Neuronal stem cell (in vitro differentiated cells): ENCODE measurements around the gene KLHDC8B.

ENCODE experiments used
- DNase-seq: peaks from one replicate; pipeline ENCODE4 v3.0.0-alpha.2; 2013; ENCODE audit warnings: low spot score
- H2AFZ ChIP-seq: one replicate; pipeline ENCODE4 v1.6.1; 2013; ENCODE audit warnings: mild to moderate bottlenecking, low read length, inconsistent platforms
- H2AK5ac ChIP-seq: 2 replicates; pipeline ENCODE4 v1.6.1; 2013; ENCODE audit warnings: low read depth, mild to moderate bottlenecking, inconsistent platforms, low read length, moderate library complexity, mixed read lengths
- H2BK120ac ChIP-seq: 2 replicates; pipeline ENCODE4 v1.6.1; 2013; ENCODE audit warnings: low read depth, mild to moderate bottlenecking, inconsistent platforms, low read length, moderate library complexity, mixed read lengths
- H2BK12ac ChIP-seq: one replicate; pipeline ENCODE4 v1.6.1; 2013; ENCODE audit warnings: low read length, inconsistent platforms
- H2BK15ac ChIP-seq: 2 replicates; pipeline ENCODE4 v1.6.1; 2013; ENCODE audit warnings: mild to moderate bottlenecking, low read length, inconsistent platforms, mixed read lengths
- H2BK5ac ChIP-seq: one replicate; pipeline ENCODE4 v1.6.1; 2013; ENCODE audit warnings: inconsistent platforms, mild to moderate bottlenecking, low read length, moderate library complexity
- H3K14ac ChIP-seq: one replicate; pipeline ENCODE4 v1.6.1; 2013; ENCODE audit warnings: low read length, inconsistent platforms
- H3K18ac ChIP-seq: 2 replicates; pipeline ENCODE4 v1.6.1; 2013; ENCODE audit warnings: low read length, inconsistent platforms
- H3K23ac ChIP-seq: 2 replicates; pipeline ENCODE4 v1.6.1; 2013; ENCODE audit warnings: low read depth, mild to moderate bottlenecking, mixed read lengths, low read length, inconsistent platforms; ENCODE audit not compliant: poor library complexity
- H3K27ac ChIP-seq: replicated peaks from 3 replicates; pipeline ENCODE4 v1.5.1; 2013; ENCODE audit warnings: low read length, inconsistent platforms
- H3K27me3 ChIP-seq, 3 experiments: 2 replicates each; pipeline ENCODE4 v1.6.1; 2013; ENCODE audit warnings: low read length in 3 of 3, mild to moderate bottlenecking in 2 of 3, inconsistent platforms in 1 of 3, low read depth in 1 of 3, mixed read lengths in 1 of 3, moderate library complexity in 1 of 3; ENCODE audit not compliant: control insufficient read depth in 3 of 3, insufficient read depth in 3 of 3
- H3K36me3 ChIP-seq, 2 donors: replicated peaks in 1 of 2; 2 replicates each; pipeline ENCODE4 v1.6.1; 2013; ENCODE audit warnings: low read length in 2 of 2; ENCODE audit not compliant: control insufficient read depth in 2 of 2, insufficient read depth in 2 of 2
- H3K4ac ChIP-seq: 2 replicates; pipeline ENCODE4 v1.6.1; 2013; ENCODE audit warnings: inconsistent platforms, mild to moderate bottlenecking, low read length, moderate library complexity
- H3K4me1 ChIP-seq, 2 donors: 1 replicate in 1 of 2; 2 replicates in 1 of 2; pipeline ENCODE4 v1.6.1; 2013; ENCODE audit warnings: low read length in 2 of 2, low read depth in 1 of 2; ENCODE audit not compliant: control insufficient read depth in 2 of 2, insufficient read depth in 1 of 2
- H3K4me2 ChIP-seq: one replicate; pipeline ENCODE4 v1.6.1; 2013; ENCODE audit warnings: mild to moderate bottlenecking, low read length, inconsistent platforms; ENCODE audit not compliant: insufficient read depth, poor library complexity, severe bottlenecking
- H3K4me3 ChIP-seq, 2 donors: 2 replicates each; pipeline ENCODE4 v1.5.1; 2013; ENCODE audit warnings: low read length in 2 of 2, mild to moderate bottlenecking in 2 of 2, inconsistent platforms in 1 of 2, moderate library complexity in 1 of 2
- H3K79me1 ChIP-seq: one replicate; pipeline ENCODE4 v1.6.1; 2013; ENCODE audit warnings: low read depth, mild to moderate bottlenecking, inconsistent platforms, low read length, moderate library complexity
- H3K9ac ChIP-seq: one replicate; pipeline ENCODE4 v1.6.1; 2013; ENCODE audit warnings: mild to moderate bottlenecking, low read depth, low read length, inconsistent platforms; ENCODE audit not compliant: poor library complexity
- H3K9me3 ChIP-seq, 2 donors: replicated peaks in 1 of 2; 2 replicates each; pipeline versions ENCODE3 to v1.6.1; 2013; ENCODE audit warnings: low read length in 2 of 2, mild to moderate bottlenecking in 2 of 2, inconsistent platforms in 1 of 2, low read depth in 1 of 2, mixed read lengths in 1 of 2, moderate library complexity in 1 of 2; ENCODE audit not compliant: control insufficient read depth in 2 of 2, insufficient read depth in 1 of 2
- H4K8ac ChIP-seq: one replicate; pipeline ENCODE4 v1.6.1; 2013; ENCODE audit warnings: low read depth, mild to moderate bottlenecking, inconsistent platforms, low read length, moderate library complexity
- H4K91ac ChIP-seq: one replicate; pipeline ENCODE4 v1.6.1; 2013; ENCODE audit warnings: low read length, low read depth, mild to moderate bottlenecking, inconsistent platforms; ENCODE audit not compliant: poor library complexity
- WGBS, 2 donors: extraction: QIAGEN DNeasy Blood & Tissue Kit; methylation state at CpG; one replicate each; pipeline ENCODE4 v1.1.7; 2013; ENCODE audit warnings: missing lambda C conversion rate in 2 of 2, mixed read lengths in 1 of 2; ENCODE audit not compliant: insufficient read length in 2 of 2, insufficient replicate concordance in 1 of 2; ENCODE audit errors: extremely low coverage in 2 of 2; 5-methylcytosine and 5-hydroxymethylcytosine counted together

The KLHDC8B gene

GRCh38 chr3:49123687-49124086, 47.7 kb upstream of the KLHDC8B start:
- Histone ChIP-seq H2BK120ac (no peak overlapping the region), H3K4ac (no peak overlapping the region), H3K4me1 (peaks cover 8 to 9% of the 10 kb centered on the region in 2 donors), H2AFZ (no peak overlapping the region), H3K14ac (no peak overlapping the region), H4K91ac (no peak overlapping the region), H3K9me3 (peaks cover 0 to 3% of the 10 kb centered on the region in 2 donors), H2BK5ac (no peak overlapping the region), H3K79me1 (peaks cover 5% of the 10 kb centered on the region), H3K9ac (peak overlapping the region; percentile 12), H3K23ac (peak overlapping the region; percentile 44), H2BK15ac (no peak overlapping the region), H4K8ac (no peak overlapping the region), H3K18ac (no peak overlapping the region), H2AK5ac (no peak overlapping the region), H3K36me3 (peaks cover 46 to 48% of the 10 kb centered on the region in 2 donors), H3K27ac (no peak overlapping the region), H2BK12ac (no peak overlapping the region), H3K27me3 (no peaks in the 10 kb centered on the region), H3K4me2 (no peak overlapping the region), H3K4me3 (no peak overlapping the region)
- no peak for DNase-seq
- no CpG with 5 or more reads among the region's 17 CpGs for WGBS, 2 donors

- no CpG with 5 or more reads among the region's 7 CpGs for WGBS, 2 donors
- H2BK5ac ChIP-seq = no peak overlapping the region
- no peak for DNase-seq
- no peak overlapping the region for H4K8ac ChIP-seq
- H2BK15ac ChIP-seq = no peak overlapping the region
- H3K27ac ChIP-seq = no peak overlapping the region
- H3K27me3 ChIP-seq = no peaks in the 10 kb centered on the region
- H2BK12ac ChIP-seq = no peak overlapping the region
- H3K23ac ChIP-seq = no peak overlapping the region
- H2AFZ ChIP-seq = no peak overlapping the region
- no peak overlapping the region for H3K4me2 ChIP-seq
- no peak overlapping the region for H3K14ac ChIP-seq
- peaks cover 0 to 1% of the 10 kb centered on the region in 2 donors for H3K9me3 ChIP-seq
- H3K4me1 ChIP-seq = peaks cover 8 to 9% of the 10 kb centered on the region in 2 donors
- no peak overlapping the region for H3K4ac ChIP-seq
- H3K9ac ChIP-seq = peak overlapping the region; percentile 12
- no peak overlapping the region for H4K91ac ChIP-seq
- H2BK120ac ChIP-seq = no peak overlapping the region
- H3K4me3 ChIP-seq = no peak overlapping the region
- peaks cover 5% of the 10 kb centered on the region for H3K79me1 ChIP-seq
- no peak overlapping the region for H3K18ac ChIP-seq
- H3K36me3 ChIP-seq = peaks cover 42% of the 10 kb centered on the region in 2 donors
- no peak overlapping the region for H2AK5ac ChIP-seq
Measured at GRCh38 chr3:49124203-49124602, 47.2 kb upstream of the KLHDC8B start.

- Histone ChIP-seq H3K9ac (peak overlapping the region; percentile 3), H3K36me3 (peaks cover 41 to 46% of the 10 kb centered on the region in 2 donors), H3K4me1 (peaks cover 2% of the 10 kb centered on the region in 2 donors), H3K79me1 (peaks cover 4% of the 10 kb centered on the region), H3K4me2 (no peak overlapping the region), H2AFZ (no peak overlapping the region), H2AK5ac (no peak overlapping the region), H4K8ac (no peak overlapping the region), H3K18ac (no peak overlapping the region), H3K23ac (no peak overlapping the region), H3K27ac (no peak overlapping the region), H2BK12ac (no peak overlapping the region), H2BK5ac (no peak overlapping the region), H3K27me3 (no peaks in the 10 kb centered on the region), H3K9me3 (peaks cover 0 to 1% of the 10 kb centered on the region in 2 donors), H2BK15ac (no peak overlapping the region), H3K14ac (no peak overlapping the region), H3K4ac (no peak overlapping the region), H3K4me3 (no peak overlapping the region), H4K91ac (no peak overlapping the region), H2BK120ac (no peak overlapping the region)
- no CpG with 5 or more reads among the region's 14 CpGs for WGBS, 2 donors
- DNase-seq = no peak
Measured at GRCh38 chr3:49124991-49125670, 46.3 kb upstream of the KLHDC8B start.

GRCh38 chr3:49131040-49131439, 40.4 kb upstream of the KLHDC8B start:
- Histone ChIP-seq H3K27ac (no peak overlapping the region), H3K14ac (no peak overlapping the region), H2BK5ac (peak overlapping the region; percentile 21), H3K36me3 (peaks cover 16 to 17% of the 10 kb centered on the region in 2 donors), H3K9me3 (no peaks in the 10 kb centered on the region), H2AFZ (no peak overlapping the region), H3K4me1 (peaks cover 4 to 7% of the 10 kb centered on the region in 2 donors), H2BK15ac (peak overlapping the region; percentile 3), H3K79me1 (peaks cover 3% of the 10 kb centered on the region), H2BK12ac (no peak overlapping the region), H3K23ac (no peak overlapping the region), H3K9ac (peak overlapping the region; percentile 45), H3K4ac (no peak overlapping the region), H4K91ac (no peak overlapping the region), H4K8ac (no peak overlapping the region), H3K27me3 (no peaks in the 10 kb centered on the region), H3K18ac (no peak overlapping the region), H2AK5ac (peak overlapping the region; percentile 82), H3K4me2 (no peak overlapping the region), H3K4me3 (no peak overlapping the region), H2BK120ac (no peak overlapping the region)
- no peak for DNase-seq
- no CpG with 5 or more reads among the region's 12 CpGs for WGBS, 2 donors
